Adipocyte (in vitro differentiated cells): ENCODE data around the gene DPF1.
"Not testable (repeated sequence)": the region's sequence is repeated elsewhere in the genome, so short reads cannot be mapped to it uniquely, and the experiment has no call there.

Source experiments
- DNase-seq: peaks from one replicate; pipeline ENCODE4 v3.0.0-alpha.2; 2015; ENCODE audit warnings: low read depth
- H3K27me3 ChIP-seq: replicated peaks from 2 replicates; pipeline ENCODE4 v1.7.0; 2013; ENCODE audit warnings: mild to moderate bottlenecking, low read length, moderate library complexity; ENCODE audit not compliant: control insufficient read depth, insufficient read depth
- H3K36me3 ChIP-seq: 2 replicates; pipeline ENCODE4 v1.7.0; 2013; ENCODE audit warnings: low read length, mild to moderate bottlenecking, moderate library complexity; ENCODE audit not compliant: control insufficient read depth, insufficient read depth, severe bottlenecking
- H3K4me1 ChIP-seq: 2 replicates; pipeline ENCODE4 v1.7.0; 2013; ENCODE audit warnings: mild to moderate bottlenecking, low read length, moderate library complexity; ENCODE audit not compliant: control insufficient read depth, insufficient read depth
- H3K4me3 ChIP-seq: 2 replicates; pipeline ENCODE4 v1.7.0; 2013; ENCODE audit warnings: mild to moderate bottlenecking, low read length, moderate library complexity
- H3K9ac ChIP-seq: 2 replicates; pipeline ENCODE4 v1.7.0; 2013; ENCODE audit warnings: mild to moderate bottlenecking, low read length, moderate library complexity
- H3K9me3 ChIP-seq: 2 replicates; pipeline ENCODE4 v1.7.0; 2013; ENCODE audit warnings: mild to moderate bottlenecking, low read length, moderate library complexity; ENCODE audit not compliant: control insufficient read depth

DPF1 gene

DNA sequence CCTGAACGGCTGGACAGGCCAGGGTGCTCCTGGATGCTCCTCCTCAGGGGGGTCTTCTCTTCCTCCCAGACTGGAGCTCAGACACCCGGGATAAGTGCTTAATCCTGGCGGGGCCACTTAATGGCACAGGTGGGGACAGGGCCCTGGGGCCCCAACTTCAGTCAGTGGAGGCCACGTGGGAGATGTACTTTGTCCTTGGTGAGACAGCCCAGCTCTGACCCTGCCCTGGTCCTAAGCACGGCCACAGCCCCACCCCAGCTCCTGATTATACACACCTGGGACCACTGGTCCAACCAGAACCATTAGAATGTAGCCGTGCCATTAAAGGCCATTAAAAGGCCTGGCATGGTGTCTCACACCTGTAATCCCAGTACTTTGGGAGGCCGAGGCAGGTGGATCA, 24.4 kb upstream of the DPF1 start:
- Histone ChIP-seq H3K36me3 (no peaks in the 10 kb centered on the region), H3K9ac (no peak overlapping the region), H3K9me3 (no peaks in the 10 kb centered on the region), H3K4me1 (peaks cover 46% of the 10 kb centered on the region), H3K27me3 (no peaks in the 10 kb centered on the region), H3K4me3 (no peak overlapping the region)
- no peak for DNase-seq

DNA sequence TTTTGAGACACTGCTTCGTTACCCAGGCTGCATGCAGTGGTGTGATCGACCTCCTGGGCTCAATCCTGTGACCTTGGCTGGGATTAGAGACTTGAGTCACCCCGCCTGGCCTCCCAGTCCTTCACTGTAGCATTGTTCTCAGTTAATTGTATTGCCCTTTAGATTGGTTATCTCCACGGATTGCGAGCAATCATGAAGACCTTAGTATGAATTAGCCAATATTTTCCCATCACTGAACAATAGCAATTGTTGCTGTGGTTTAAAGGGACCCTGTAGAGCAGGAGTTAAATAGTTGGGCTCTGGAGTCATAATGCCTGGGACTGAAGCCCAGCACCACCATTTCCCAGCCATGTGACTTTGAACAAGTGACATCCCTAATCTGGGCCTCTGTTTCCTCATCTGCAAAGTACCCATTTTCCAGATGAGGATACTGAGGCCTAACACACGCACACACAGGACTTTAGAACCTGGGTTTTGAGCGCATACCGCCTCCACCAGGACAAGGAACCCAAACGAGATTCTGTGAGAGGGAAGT, 23.8 kb upstream of the DPF1 start:
- H3K4me3 ChIP-seq = no peak overlapping the region
- H3K27me3 ChIP-seq = no peaks in the 10 kb centered on the region
- peaks cover 44% of the 10 kb centered on the region for H3K4me1 ChIP-seq
- H3K36me3 ChIP-seq = no peaks in the 10 kb centered on the region
- DNase-seq = no peak
- no peaks in the 10 kb centered on the region for H3K9me3 ChIP-seq
- no peak overlapping the region for H3K9ac ChIP-seq

DNA sequence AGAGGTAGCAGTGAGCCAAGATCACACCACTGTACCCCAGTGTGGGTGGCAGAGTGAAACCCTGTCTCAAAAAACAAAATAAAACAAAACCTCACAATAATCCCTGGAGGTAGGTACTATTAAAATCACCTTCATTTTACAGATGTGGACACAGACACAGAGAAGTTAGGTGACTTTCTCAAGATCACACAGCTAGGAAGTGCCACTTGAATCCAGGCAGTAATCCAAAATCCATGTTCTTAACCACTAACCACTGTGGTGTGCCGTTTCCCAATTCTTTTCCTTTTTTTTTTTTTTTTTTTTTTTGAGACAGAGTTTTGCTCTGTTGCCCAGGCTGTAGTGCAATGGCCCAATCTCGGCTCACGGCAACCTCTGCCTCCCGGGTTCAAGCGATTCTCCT, 23.1 kb upstream of the DPF1 start:
- H3K9me3 ChIP-seq = no peaks in the 10 kb centered on the region

DNA sequence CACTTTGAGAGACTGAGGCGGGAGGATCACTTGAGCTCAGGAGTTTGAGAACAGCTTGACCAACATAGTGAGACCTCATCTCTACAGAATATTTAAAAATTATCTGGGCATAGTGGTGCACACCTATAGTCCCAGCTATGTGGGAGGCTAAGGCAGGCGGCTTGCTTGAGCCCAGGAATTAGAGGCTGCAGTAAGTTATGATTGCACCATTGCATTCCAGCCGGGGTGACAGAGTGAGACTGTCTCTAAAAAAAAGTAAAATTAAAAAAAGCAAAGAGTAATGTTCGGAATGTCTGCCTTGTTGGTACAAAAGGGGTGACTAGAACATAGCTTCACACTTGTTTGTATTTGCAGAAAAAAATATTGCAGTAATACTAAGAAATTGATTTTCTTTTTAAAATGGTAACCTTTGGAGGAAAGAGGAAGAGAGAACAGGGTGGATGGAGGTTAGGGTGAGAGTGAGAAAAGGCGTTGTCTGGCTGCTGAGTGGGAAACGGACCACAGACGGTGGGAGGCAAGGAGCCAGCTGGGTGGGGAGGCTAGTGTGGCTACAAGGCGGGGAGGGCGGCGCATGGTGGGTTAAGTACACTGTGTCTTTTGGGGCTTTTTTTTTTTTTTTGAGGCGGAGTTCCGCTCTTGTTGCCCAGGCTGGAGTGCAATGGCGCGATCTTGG, 21.9 kb upstream of the DPF1 start:
- Histone ChIP-seq H3K4me3 (no peak overlapping the region), H3K36me3 (no peaks in the 10 kb centered on the region), H3K9ac (peak overlapping the region; percentile 61), H3K27me3 (no peaks in the 10 kb centered on the region), H3K4me1 (peaks cover 31% of the 10 kb centered on the region), H3K9me3 (no peaks in the 10 kb centered on the region)
- DNase-seq = peak; percentile 64

More for the DNA sequence above, 23.1 kb upstream of the DPF1 start:
- Histone ChIP-seq H3K4me3 (no peak overlapping the region), H3K27me3 (no peaks in the 10 kb centered on the region), H3K36me3 (no peaks in the 10 kb centered on the region), H3K9ac (peak overlapping the region; percentile 61), H3K4me1 (peaks cover 40% of the 10 kb centered on the region)
- no peak for DNase-seq

DNA sequence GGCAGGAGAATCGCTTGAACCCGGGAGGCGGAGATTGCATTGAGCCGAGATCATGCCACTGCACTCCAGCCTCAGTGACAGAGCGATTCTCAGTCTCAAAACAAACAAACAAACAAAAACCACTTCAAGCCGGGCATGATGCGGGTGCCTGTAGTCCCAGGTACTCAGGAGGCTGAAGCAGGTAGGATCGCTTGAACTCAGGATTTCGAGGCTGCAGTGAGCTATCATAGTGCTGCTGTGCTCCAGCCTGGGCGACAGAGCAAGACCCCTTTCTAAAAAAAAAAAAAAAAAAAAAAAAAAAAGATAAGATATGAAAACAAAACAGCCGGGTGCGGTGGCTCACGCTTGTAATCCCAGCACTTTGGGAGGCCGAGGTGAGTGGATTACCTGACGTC, 19.3 kb upstream of the DPF1 start:
- no peaks in the 10 kb centered on the region for H3K27me3 ChIP-seq
- H3K36me3 ChIP-seq = no peaks in the 10 kb centered on the region
- H3K4me1 ChIP-seq = peaks cover 25% of the 10 kb centered on the region
- peak overlapping the region; percentile 70 for H3K4me3 ChIP-seq
- H3K9me3 ChIP-seq = no peaks in the 10 kb centered on the region
- DNase-seq = no peak
- peak overlapping the region; percentile 69 for H3K9ac ChIP-seq

DNA sequence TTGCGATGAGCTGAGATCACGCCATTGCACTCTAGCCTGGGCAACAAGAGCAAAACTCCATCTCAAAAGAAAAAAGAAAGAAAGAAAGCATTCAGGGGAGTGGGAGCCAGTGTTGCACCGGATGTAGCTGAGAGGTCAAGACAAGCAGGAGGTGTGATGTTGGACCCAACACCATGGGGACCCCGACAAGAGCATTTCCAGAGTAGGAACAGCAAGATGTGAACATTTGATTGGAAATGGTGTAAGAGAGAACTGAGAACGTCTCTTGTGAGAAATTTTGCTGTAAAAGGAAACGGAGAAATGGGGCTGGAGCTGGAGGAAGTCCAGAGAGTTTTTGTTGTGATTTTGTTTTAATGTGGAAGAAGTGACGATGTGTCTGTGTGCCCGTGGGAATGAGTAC, 15.8 kb upstream of the DPF1 start:
- H3K36me3 ChIP-seq = no peaks in the 10 kb centered on the region
- H3K9me3 ChIP-seq = no peaks in the 10 kb centered on the region
- H3K4me3 ChIP-seq = no peak overlapping the region
- no peaks in the 10 kb centered on the region for H3K4me1 ChIP-seq
- H3K9ac ChIP-seq = no peak overlapping the region
- no peak for DNase-seq
- peaks cover 2% of the 10 kb centered on the region for H3K27me3 ChIP-seq

DNA sequence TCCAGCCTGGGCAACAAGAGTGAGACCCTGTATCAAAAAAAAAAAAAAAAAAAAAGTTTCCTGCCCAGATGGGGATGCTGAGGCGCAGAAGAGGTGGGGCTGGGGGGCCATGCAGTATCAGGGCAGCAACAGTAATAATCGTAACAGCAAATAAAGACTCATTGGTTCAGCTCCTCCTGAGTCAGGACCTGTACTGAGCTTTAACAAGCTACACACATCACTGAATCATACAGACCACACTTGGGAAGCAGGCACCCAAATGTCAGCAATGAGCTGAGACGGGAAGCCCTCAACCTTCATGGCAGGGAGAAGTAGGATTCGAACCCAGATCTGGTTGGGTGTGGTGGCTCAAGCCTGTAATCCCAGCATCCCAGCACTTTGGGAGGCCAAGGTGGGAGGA, 10.6 kb upstream of the DPF1 start:
- DNase-seq = no peak
- H3K27me3 ChIP-seq = peaks cover 12% of the 10 kb centered on the region
- H3K9ac ChIP-seq = no peak overlapping the region
- no peaks in the 10 kb centered on the region for H3K4me1 ChIP-seq
- H3K9me3 ChIP-seq = no peaks in the 10 kb centered on the region
- no peaks in the 10 kb centered on the region for H3K36me3 ChIP-seq
- H3K4me3 ChIP-seq = no peak overlapping the region

DNA sequence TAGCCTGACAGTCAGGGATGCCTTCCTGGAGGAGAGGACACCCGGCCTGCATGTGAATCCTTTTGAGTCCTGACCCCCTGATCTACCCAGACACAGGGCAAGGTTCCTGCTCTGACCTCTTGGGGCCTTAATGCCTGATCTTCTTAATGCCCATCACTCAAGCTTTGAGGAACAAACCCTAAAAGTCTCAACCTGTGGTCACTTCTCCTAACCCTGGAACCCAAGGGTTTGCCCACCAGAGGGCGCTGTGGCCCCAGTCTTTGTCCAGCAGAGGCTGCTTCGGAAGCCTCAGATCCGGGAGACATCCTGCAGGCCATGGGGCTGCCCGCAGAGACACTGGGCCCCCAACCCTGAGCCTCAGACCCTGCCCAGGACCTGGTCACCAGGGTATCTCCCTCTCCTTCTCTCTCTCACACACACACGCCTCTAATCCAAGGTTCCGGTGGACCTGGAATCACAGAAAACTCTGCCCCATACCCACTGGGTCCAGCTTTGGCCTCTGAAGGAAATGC, 9.8 kb upstream of the DPF1 start:
- Histone ChIP-seq H3K4me1 (no peaks in the 10 kb centered on the region), H3K4me3 (no peak overlapping the region), H3K27me3 (peaks cover 14% of the 10 kb centered on the region), H3K9me3 (no peaks in the 10 kb centered on the region), H3K36me3 (no peaks in the 10 kb centered on the region), H3K9ac (no peak overlapping the region)
- peak; percentile 91 for DNase-seq

DNA sequence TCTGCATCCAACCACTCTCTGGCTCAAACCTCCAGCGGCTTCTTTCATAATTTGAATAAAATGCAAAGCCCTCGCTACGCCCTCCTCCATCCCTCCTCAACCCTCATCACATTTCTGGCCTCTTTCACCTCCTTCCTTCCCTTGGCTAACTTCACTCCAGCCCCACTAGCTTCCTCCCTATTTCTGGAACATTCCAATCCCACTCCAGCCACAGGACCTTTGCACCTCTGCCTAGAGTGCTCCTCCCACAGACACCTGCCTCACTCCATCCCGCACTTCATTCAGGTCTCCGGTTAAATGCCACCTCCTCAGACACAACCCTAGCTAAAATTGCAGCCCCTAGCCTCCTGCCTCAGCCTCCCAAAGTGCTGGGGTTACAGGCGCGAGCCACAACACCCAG, 7.9 kb upstream of the DPF1 start:
- no peak for DNase-seq
- no peaks in the 10 kb centered on the region for H3K4me1 ChIP-seq
- no peaks in the 10 kb centered on the region for H3K9me3 ChIP-seq
- H3K27me3 ChIP-seq = peaks cover 19% of the 10 kb centered on the region
- no peaks in the 10 kb centered on the region for H3K36me3 ChIP-seq
- H3K4me3 ChIP-seq = no peak overlapping the region
- no peak overlapping the region for H3K9ac ChIP-seq

DNA sequence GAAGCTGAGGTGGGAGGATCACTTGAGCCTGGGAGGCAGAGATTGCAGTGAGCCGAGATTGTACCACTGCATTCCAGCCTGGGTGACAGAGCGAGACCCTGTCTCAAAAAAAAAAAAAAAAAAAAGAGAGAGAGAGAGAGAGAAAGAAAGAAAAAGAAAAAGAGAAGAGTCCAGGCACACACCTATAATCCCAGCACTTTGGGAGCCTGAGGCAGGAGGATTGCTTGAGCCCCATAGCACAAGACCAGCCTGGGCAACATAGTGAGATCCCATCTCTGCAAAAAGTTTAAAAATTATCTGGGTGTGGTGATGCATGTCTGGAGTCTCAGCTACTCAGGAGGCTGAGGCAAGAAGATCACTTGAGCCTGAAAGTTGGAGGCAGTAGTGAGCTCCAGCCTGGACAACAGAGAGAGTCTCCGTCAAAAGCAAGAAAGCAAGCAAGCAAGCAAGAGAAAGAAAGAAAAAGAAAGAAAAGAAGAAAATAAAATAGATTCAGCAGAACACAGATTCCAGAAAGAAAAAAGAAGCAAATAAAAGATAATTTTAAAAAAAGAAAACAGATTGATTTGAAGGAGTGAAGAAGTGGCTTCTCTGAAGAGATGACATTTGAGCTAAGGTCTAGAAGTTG, 6.6 kb upstream of the DPF1 start:
- H3K4me1 ChIP-seq, DNase-seq, H3K36me3 ChIP-seq, H3K4me3 ChIP-seq, H3K9ac ChIP-seq, H3K9me3 ChIP-seq: not testable (repeated sequence)
- H3K27me3 ChIP-seq = peaks cover 19% of the 10 kb centered on the region

DNA sequence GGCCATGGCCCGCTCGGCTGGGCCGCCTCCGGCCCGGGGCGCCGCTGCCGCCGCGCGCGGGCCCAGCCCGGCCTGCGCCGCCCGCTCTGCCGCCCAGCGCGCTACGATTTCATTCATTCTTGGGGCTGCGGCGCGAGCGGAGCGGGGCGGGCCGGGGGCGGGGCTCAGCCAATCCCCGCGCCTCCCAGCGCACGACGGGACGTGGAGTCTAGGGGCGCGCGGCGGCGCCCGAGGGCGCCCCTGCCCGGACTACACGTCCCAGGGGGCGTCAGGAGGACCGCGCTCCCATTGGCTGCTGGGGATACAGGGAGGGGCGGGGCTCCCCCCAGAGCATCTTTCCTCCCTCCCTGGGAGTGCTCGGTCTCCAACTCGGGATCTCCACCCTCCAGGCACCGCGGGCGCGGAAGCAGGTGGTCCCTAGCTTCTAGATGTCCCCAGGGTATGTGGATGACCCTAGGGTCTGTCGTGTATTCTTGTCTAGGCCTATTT, 5.6 kb upstream of the DPF1 start:
- Histone ChIP-seq H3K36me3 (no peaks in the 10 kb centered on the region), H3K4me1 (no peaks in the 10 kb centered on the region), H3K27me3 (peaks cover 19% of the 10 kb centered on the region), H3K9ac (no peak overlapping the region), H3K9me3 (no peaks in the 10 kb centered on the region), H3K4me3 (no peak overlapping the region)
- DNase-seq = peak; percentile 93
